GM21390 (cell line): ENCODE measurements around the gene SPINDOC.
"Not testable (repeated sequence)": the region's sequence is repeated elsewhere in the genome, so short reads cannot be mapped to it uniquely, and the experiment has no call there.

ENCODE experiments used
- ATAC-seq: cut with Tn5 transposase; IDR thresholded peaks from one replicate; pipeline ENCODE4 v1.9.1; 2021; ENCODE audit not compliant: unreplicated experiment

Gene SPINDOC, protein sequence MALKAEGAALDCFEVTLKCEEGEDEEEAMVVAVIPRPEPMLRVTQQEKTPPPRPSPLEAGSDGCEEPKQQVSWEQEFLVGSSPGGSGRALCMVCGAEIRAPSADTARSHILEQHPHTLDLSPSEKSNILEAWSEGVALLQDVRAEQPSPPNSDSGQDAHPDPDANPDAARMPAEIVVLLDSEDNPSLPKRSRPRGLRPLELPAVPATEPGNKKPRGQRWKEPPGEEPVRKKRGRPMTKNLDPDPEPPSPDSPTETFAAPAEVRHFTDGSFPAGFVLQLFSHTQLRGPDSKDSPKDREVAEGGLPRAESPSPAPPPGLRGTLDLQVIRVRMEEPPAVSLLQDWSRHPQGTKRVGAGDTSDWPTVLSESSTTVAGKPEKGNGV

DNA sequence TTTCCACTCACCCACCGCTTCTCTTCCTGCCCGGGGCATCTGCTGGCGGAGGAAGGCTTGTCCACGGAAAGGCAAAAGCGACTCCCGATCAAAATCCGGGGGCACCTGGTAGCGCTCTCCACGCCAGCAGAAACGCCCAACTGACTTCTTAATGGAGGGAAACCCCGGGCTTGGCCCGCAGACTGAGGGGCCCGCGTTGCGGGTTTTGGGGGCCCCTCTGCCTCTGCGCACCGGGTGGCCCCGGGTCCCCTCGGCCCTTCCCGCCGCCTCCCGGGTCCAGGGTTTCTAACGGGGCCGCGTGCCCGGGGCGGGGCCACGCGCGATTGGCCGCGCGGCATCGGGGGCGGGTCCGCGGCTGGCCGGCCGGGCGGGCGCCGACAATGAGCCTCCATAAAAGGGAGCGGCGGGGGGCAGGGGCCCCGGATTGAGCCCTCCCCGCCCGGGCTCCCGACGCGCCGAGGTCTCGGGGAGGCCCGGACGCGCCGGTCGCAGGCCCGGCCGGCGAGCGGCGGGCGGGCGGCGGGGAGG, at the start of gene SPINDOC:
TSS of gene SPINDOC (plus strand) at position 422 of the 528 bp plus-strand sequence. CDS start 231 bp downstream, outside the sequence.
- peak; percentile 76 for ATAC-seq

DNA sequence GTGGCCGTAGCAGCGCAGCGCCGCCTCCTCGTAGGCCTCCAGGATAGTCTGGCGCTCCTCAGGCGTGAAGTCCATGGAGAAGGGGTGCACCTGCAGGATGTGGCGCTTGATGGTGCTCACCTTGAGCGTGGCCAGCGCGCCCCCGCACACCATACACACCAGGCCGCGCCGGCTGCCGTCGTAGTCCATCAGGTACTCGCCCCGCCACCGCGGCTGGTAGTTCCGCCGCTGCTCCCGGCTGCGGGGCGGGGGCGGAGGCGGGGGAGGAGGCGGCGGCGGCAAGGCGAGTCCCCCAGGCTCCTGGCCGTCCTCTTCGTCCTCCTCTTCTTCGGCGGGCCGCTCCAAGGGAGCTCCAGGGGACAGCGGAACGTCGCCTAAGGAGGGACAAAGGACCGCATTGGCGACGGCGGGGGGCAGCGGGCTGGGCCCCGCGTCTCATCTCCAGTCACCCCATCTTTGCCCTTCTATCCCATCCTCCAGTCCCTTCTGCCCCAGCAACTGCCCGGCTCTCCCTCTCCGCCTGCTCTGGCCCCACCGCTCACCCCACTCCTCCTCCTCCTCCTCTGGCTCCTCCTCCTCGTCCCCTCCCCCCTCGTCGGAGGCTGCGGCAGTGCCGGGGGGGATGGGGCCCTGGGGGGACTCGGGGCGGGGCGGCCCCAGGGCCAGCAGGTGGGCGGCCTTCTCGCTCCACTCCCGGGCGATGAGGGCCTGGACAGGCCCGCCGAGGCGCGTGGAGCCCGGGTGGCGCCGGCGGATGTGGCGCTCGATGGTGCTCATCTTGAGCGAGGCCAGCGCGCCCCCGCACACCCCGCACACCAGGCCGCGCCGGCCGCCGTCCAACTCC, 49.5 kb upstream of the SPINDOC start:
- no peak for ATAC-seq

DNA sequence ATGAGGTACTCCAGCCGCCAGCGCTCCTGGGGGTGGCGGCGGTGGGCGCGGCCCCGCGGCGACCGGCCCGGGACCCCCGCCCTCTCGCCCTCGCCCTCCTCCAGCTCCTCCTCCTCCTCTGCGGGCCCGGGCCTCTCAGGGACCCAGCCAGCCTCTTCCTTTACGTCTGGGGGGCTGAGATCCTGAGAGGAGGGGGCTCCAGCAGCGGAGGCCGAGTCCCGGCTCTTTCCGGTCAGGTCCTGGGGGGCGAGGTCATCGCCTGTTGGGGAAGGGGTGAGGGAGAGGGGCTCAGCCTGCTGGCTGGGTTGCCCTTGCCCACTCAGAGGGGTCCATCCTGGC, 48.9 kb upstream of the SPINDOC start:
- ATAC-seq = no peak

DNA sequence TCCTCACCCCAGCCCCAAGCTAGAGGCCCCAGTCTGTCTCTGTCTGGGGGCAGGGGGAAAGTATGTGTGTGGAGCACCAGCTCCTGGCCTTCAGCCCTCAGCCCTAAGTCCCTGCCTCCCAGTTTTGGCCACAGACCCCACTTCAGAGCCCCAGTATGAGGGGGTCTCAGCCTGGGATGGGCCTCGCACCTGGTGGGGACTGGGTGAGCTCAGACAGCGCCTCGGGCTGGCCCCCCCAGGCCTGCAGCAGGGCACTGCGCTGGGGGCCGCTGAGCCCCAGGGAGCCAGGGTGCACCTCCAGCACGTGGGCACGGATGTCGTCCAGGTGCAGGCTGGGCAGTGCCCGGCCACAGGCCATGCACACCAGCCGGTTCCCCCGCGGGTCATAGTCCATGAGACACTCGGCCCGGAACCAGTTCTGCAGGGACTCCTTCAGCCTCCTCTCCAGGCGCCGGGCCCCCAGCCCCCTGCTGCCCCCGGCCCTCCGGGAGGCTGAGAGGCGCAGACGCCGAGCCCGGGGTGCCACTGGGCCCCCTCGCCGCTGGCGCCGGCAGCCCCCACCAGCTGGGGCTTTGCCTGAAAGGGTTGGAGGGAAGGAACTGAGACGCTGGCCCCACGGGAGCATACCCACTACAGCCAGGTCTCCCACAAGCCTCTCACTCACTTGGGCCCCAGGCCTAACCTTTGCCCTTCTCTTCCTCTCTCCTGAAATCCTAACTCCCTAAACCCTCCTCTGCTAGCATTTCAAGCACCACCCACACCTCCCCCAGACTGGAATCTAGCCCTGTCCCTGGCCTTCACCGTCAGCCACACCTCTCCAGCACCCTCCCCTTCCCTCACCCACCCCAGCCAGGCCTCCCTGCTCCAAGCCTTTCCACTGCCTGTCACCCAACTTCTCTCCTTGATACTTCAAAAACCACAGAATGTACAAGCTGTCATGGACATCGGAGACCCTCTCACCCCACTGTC, 48.3 kb upstream of the SPINDOC start:
- ATAC-seq = no peak

DNA sequence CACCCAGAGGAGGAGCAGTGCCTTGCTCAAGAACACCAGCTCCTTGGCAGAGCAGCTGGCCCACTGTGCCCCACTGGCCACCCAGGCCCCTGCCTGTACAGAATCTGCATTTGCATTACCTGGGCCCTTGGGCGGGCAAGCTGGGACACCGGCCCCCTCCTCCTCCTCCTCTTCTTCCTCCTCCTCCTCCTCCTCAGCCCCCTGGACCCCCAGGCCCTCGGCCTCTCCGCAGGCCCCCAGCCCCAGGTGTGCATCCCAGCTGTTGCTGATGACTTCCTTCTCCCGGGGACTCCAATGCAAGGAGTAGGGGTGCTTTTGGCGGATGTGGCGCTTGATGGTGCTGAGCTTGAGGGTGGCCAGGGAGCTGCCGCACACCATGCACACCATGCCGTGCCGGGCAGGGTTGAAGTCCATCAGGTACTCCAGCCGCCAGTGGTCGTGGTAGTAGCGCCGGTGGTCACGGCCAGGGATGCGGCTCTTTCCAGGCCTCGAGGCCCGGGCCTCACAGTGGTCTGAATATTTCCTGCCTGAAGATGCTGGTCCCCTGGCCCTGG, 47.5 kb upstream of the SPINDOC start:
- no peak for ATAC-seq

DNA sequence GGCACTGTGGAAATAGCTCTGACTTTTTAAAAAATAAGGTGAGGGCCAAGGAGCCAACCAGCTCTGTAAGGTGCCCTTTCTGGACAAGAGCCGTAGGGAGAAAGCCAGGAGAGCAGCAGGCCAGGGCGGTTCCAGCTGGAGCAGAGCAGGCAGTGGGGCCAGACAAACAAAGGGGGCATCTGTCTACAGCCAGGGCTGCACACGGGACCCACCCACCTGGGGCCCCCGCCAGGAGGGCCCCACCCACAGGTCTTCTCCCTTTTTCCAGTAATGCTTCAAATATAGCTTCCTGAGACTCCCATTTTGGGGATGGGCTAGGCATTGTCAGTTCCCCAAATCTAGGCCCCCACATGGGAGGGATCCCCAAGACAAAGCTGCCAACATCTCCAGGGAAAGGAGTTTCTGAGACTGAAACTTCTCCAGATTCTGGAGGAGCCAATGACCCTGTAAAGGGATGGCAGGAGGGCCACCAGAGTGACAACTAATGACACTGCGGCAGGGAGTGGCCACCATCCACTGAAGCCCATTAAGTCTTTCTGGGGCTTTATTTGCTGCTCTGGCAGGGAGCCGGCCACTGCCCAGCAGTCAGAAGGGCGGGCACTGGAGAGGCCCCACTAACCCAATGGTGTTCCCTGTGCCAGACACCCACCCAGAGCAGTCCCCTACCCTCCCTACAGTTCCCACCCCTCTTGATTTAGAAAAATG, 46.6 kb upstream of the SPINDOC start:
- ATAC-seq = no peak

DNA sequence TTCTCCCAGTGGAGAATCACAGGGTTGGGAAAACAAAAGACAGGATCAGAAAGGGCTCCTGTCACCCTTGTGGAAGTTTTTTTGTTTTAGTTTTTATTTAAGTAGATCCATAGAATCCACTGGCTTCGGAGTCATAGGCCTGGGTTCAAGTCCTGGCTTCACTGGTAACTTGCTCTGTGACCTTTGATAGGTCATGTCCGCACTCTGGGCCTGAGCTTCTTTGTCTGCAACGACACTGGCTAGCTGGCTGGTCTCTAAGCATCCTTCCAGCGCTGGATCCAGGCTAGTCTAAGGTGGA, 46.0 kb upstream of the SPINDOC start:
- ATAC-seq = no peak

DNA sequence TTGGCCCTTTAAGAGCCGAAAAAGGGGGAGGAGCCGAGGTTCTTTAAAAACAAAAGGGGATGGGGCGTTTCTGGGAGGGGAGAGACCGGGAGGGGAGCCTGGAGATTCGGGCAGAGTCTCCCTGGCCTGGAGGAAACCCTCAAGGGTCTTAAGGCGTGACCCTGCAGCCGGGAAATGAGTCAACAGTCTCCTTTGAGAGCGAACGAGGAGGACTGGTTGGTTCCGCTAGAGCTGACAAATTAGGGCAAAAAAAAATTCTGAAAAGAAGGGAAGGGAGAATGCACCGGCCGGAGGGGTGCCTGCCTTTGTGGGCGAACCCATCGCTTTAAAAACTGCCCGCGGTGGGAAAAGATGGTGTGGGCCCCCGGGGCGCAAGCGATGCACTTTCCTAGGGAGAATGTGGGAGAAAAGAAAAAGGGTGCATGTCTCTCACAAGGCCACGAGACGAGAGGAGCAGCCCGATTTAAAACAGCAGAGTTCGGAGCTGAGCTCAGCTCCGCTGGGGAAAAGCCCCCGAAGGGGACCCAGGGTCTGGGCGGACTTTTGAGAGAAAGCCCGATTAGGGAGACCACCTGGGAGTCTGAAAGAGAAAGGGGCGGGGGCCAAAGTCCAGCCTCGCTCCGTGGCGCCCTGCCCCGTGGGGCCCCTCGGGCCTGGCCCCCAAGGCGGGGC, 45.6 kb upstream of the SPINDOC start:
- ATAC-seq = peak; percentile 29

DNA sequence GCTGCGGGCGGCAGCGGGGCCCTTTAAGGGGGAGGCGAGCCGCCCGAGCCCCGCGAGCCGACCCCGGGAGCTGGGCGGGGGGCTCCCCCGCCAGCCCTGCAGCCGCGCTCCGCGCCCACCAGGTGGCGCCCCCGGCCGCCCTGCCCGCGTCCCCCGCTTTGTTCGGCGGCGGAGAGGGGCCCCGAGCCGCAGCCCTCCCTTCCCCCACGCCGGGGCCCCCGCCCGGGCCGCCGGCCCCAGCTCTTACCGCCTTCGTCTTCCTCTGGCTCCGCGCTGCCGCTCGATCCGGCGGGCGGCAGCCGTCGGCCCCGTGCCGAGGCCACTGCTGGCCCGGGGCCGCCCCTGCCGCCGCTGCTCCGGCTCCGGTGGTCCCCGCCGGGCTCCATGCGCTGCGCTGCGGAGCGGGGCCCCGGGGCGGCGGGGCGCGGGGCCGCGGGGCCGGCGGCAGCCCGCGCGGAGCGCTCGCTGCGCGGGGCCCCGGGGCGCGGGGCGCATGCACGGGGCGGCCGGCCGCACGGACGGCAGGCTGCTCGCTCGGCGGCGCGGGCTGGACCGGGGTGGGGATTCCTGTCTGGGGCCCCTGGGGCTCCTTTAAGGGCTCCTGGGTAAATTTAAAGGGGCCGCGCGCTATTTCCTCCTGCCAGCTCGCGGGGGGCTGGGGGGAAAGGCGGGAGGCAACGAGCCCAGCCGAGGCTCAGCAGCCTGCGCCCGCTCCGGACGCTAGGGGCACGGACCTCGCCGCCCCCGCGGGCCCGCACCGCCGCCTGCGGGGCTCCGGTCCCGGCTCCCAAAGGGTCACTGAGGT, 44.8 kb upstream of the SPINDOC start, which contains the start of gene ZFTA:
TSS of gene ZFTA (minus strand) at position 539 of the 805 bp plus-strand sequence. CDS start at position 386, 153 bp downstream.
- ATAC-seq = peak; percentile 54

DNA sequence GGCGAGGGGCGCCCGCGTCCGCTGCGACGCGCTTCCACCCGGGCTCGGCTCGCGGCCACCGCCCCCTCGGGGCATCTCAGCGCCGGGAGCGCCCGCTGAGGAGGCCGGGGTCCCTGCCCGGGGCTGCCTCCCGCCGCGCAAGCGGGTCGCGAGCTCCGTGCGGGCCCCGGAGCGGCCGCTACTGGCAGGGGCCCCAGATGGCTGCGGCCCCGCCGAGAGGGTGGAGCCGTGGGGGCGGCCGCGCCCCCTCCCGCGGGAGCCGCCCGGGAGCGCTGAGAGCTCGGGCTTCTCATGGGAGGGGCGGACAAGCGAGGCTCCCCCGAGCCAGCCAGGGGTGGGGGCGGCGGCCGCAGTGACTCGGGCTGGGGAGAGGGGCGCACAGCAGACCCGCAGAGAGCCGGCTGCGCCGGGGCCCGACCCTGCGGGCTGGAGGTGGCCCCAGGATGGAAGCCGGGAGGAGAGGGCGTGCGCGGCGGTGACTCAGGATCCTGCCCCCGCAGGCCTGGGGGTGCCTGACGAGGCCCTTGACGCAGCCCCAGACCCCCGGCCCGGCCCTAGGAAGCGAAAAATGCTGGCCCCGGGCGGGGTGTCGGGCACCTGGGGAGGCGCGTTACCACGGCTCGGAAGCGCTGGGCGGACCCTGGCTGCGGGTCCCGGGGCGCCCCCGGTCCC, 44.1 kb upstream of the SPINDOC start:
- ATAC-seq = peak; percentile 33

DNA sequence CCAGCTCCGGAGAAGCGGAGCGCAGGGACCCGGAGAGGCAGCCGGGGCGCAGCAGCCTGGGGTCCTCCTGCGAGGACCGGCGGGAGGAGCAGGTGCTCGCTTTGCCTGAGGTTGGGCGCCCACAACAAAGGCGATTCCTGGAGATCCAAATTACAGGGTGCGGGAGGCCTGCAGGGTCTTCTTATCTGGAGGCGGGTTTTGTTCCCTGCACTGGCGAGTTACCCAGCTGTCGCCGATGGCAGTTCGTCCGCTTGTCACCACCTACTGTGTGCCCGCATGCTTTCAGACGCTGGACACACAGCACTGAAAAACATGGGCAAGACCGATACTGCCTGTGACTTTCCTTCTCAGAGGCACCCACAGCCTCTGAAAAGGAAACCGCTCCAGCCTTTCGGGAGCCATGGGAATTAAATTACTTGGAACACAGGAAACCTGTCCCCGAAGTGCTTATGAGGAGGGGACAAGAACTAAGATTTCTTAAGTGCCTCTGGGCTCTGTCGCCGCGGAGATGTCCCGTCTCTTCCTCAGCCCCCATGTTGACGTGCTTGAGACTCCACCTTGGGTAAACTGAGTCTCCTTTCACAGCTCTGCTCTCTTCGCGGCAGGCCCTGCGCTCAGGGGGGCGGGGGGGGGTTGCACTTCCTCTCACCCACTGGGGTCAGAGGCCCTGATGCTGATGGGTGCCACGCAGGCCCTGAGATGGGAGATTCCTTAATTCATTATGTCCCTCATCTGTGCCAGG, 43.4 kb upstream of the SPINDOC start:
- ATAC-seq = no peak

DNA sequence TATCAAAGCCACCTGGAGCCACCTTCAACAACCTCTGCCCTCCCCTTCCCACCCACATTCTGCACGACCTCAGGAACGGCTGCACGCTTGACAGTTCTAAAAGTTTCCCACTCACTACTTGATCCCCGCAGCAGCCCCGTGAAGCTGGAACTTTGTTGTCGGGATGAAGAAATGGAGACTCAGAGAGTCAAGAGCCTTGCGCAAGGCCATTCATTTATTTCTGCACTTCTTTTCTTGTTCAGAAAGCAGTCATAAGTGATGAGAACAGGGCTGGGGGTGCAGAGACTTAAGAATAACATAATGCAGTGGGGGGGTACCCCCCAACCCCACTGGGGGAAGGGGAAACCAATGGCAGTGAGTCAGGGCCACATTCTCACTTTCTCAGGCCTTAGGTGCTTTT, 42.5 kb upstream of the SPINDOC start:
- no peak for ATAC-seq

DNA sequence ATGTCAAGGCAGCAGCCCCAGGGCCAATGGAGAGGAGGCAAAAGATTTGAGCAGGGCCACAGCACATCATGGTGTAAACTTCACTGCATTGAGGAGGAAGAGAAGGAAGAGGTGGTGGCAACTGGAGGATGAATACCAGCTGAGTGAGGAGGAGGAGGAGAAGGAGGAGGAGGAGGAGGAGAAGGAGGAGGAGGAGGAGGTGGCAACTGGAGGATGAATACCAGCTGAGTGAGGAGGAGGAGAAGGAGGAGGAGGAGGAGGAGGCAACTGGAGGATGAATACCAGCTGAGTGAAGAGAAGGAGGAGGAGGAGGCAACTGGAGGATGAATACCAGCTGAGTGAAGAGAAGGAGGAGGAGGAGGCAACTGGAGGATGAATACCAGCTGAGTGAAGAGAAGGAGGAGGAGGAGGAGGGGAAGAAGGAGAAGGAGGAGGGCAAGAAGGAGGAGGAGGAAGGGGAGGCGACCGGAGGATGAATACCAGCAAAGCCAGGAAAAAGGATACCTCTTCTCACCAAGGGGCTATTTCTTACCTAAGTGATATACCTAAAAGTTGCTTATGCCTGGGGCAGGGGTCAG, 41.4 kb upstream of the SPINDOC start:
- ATAC-seq = not testable (repeated sequence)

DNA sequence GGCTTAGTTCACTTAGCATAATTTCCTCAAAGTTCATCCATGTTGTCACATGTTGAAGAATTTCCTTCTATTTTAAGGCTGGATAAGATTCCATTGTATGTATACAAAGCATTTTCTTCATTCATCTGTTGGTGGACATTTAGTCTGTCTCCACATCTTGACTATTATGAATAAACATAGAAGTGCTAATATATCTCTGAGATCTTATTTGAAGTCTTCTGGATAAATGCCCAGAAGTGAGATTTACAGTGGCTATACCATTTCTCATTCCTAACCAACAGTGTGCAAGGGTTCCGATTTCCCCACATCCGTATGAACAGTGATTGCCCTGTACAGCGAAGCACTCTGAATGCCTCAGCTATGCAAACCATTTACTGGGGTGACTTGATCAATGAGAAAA, 38.1 kb upstream of the SPINDOC start:
- ATAC-seq = no peak

DNA sequence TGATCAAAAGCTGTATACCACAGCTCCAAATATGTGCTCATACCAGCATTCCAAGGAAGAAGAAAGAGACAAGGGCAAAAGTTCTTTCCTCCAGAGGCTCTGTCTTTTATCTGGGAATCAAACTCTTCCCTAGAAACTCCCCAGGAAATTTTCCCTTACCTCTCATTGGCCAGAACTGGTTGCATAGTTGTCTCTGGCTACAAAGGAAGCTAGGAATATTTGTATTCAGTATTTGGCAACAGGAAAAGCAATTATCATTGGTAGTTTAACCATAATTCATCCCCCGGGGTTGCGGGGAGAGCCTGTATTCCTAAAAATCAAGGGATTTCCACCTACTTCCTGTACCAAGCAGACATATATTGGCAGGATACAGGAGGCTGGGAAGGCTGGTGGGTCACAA, 34.2 kb upstream of the SPINDOC start:
- no peak for ATAC-seq

DNA sequence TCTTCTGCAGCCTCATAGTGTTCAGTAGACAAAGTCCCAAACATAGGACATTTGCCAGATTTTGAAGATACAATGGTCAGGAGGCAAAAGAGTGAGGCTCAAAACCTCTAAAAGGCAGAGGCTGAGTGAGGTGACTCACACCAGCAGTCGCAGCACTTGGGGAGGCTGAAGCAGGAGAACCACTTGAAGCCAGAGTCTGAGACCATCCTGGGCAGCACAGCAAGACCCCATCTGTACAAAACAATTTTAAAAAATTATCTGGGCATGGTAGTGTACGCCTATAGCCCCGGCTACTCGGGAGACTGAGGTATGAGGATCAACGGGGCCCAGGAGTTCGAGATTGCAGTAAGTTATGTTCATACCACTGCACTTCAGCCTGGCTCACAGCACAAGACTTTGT, 30.5 kb upstream of the SPINDOC start:
- no peak for ATAC-seq
